Measurements from ENCODE around the gene C22orf31. TPM values are rescaled to one million over a fixed set of nuclear protein-coding genes. Genes with fewer than 3 reads are reported as not detected.
"Not testable (repeated sequence)": the region's sequence is repeated elsewhere in the genome, so short reads cannot be mapped to it uniquely, and the experiment has no call there.

Gene C22orf31
- total RNA-seq, 1 experiment from 2014 or later = not detected

- DNase-seq (ENCODE audit: low read depth) = no peak
Measured at GRCh38 chr22:29055192-29055830, 6.3 kb downstream of the C22orf31 start.

DNA sequence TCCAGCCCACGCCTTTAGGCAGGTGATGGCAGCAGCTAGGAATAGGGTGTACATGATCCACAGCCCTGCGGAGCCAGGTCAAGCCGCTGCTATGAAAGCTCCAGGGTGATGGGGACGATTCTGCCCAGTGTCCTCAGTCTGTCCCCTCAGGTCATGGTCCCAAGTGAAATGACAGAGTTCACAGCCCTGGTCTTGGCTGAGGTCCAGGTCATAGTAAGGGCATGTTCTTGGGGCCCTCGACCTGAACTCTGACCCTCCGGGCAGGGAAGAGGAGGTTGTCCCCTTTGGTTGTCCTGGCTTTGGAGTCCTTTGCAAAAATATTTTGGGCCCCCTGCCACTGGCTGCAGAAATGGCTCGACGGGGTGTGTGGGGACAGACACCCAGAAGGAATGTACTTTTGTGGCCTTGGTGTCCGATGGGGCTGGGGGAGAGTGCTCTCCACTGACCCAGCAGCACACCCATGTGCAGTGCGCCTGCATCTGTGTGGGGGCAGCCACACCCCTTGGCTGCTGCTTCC lies 7.3 kb downstream of the C22orf31 start:
- no peak for DNase-seq (ENCODE audit: low read depth)

DNA sequence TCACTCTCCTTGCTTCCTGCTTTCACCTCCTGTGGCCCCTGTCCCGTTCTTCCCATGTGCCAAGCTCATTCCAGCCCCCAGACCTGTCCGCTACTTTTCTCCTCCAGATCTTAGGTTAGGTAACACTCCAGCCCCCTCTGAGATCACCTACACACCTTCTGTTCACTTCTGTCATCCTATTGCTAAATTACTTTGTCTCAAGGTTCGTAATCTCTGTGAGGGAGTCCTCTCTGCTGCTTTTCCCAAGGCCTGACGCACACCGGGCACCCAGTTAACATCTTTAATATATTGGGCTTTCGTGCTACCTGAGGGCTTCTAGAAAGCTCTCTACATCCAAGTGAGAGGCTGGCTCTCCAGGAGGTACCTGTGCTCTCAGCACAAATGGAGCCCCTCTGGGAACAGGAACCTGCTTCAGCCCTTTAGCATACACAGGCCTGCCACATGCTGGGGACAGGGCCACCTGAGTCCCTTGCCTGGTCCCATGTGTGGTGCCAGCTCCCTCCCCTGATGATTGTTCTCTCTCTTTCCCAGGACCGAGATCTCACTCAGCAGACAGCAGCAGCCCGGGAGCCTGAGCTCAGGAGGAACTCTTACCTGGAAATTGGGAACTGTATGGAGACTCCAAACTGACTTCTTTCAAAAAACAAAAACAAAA lies 8.5 kb downstream of the C22orf31 start:
- DNase-seq (ENCODE audit: low read depth) = no peak

GRCh38 chr22:29050457-29050856 lies 11.2 kb downstream of the C22orf31 start:
- no peak for DNase-seq (ENCODE audit: low read depth)

DNA sequence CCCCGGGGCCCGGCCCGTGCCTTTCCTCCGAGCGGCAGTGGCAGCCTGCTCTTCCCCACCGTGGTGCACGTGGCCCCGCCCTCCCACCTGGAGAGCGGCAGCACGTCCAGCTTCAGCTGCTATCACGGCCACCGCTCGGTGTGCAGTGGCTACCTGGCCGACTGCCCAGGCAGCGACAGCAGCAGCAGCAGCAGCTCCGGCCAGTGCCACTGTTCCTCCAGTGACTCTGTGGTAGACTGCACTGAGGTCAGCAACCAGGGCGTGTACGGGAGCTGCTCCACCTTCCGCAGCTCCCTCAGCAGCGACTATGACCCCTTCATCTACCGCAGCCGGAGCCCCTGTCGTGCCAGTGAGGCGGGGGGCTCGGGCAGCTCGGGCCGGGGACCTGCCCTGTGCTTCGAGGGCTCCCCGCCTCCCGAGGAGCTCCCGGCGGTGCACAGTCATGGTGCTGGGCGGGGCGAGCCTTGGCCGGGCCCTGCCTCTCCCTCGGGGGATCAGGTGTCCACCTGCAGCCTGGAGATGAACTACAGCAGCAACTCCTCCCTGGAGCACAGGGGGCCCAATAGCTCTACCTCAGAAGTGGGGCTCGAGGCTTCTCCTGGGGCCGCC lies 11.9 kb downstream of the C22orf31 start:
- no peak for DNase-seq (ENCODE audit: low read depth)

- DNase-seq (ENCODE audit: low read depth) = no peak
Measured at GRCh38 chr22:29048822-29049654, 12.6 kb downstream of the C22orf31 start.

GRCh38 chr22:29044657-29045176 lies 16.9 kb downstream of the C22orf31 start:
- DNase-seq (ENCODE audit: low read depth) = peak; percentile 85

DNA sequence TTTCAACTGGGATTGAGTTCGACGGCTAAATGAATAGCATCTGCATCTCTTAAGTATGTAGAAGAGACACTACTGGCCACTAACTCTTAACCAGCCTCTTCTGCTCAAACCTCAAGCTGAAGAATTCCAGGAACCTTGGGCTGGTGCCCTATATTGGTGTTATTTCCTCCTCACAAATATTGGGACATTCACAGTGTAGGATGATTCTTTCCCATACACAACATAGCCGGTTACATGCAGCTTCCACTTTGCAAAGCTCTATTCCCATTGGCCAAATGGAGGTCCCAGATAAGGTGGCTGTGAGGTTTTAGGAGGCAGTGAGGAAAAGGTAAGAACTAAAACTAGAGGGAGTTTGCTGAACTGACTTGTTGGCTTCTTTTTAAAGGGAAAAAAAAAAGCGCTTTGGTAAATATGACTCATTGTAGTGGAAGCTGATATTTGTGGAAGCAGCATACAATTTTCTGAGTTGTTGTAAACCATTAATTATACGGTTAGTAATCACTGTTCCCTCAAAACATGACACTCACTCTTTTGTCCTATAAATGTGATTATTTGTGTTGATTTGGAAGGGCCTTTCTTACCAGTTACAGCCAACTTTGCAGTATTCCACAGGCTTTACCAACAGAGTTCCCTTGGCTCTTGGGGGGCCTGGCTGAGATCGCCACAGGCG lies 17.6 kb downstream of the C22orf31 start:
- DNase-seq (ENCODE audit: low read depth) = peak; percentile 65

DNA sequence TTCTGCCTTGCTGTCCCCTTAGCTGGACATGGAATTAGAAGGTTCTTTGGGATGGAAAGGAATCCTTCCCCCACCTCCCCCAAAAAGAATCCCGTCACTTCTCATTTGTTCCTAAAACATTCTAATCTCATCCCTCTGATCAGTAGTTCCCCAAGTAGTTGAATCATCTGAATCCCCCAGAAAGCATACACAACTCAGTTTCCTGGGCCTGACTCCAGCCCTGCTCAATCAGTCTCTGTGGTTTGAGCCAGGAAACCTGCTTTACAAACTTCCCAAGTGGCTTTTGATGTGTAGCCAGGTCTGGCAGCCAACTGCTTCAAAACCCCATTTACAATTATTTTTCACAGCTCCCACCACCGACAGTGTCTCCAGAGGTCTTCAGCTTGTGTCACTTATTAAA lies 20.2 kb downstream of the C22orf31 start:
- DNase-seq (ENCODE audit: low read depth) = peak; percentile 69

DNA sequence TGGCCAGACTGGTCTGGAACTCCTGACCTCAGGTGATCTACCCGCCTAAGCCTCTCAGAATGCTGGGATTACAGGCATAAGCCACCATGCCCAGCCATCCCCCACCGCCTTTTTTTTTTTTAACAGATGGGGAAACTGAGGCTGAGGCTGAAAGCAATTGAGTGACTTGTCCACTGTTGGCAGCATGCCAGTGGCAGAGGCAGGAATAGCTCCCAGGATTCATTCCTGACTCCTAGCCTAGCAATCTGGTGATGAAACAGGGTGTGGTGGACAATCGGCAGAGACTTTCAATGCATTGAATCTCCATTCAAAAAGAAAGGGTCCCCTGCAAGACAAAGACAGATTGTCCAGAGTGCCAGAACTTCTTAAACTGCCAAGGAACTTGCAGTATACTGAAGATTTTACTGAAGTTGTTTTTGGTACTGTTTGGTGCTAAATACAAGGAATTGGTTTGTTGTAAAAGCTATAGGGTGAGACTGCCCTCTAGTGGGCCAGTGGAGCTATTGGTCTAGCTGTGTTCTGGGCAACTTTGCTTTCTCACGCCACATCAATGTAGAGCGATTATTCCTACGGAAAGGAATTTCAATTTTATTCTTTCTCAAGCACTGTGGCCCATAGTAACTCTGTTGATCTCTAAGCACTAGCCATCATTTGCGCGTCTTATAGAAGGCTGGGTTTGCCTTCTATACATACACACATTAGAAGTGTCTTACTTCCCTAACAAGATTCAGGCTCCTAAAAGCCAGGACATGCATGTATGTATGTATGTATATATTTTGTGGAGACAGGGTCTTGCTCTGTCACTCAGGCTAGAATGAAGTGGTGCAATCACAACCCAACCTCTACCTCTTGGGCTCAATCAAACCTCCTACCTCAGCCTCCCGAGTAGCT lies 21.0 kb downstream of the C22orf31 start:
- DNase-seq (ENCODE audit: low read depth) = peak; percentile 76

DNA sequence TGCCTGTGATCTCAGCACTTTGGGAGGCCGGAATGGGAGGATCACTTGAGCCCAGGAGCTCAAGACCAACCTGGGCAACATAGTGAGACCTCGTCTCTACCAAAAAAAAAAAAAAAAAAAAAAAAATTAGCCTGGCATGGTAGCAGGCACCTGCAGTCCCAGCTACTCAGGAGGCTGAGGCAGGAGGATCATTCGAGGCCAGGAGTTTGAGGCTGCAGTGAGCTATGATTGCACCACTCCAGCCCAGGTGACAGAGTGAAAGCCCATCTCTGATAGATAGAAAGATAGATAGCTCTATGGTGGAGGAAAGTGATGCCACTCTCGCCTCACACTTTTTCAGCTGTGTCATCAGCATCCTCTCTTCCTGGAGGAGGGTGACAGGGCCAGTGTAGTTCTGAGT lies 21.9 kb downstream of the C22orf31 start:
- not testable (repeated sequence) for DNase-seq (ENCODE audit: low read depth)

- no peak for DNase-seq (ENCODE audit: low read depth)
Measured at GRCh38 chr22:29039148-29039547, 22.5 kb downstream of the C22orf31 start.

DNA sequence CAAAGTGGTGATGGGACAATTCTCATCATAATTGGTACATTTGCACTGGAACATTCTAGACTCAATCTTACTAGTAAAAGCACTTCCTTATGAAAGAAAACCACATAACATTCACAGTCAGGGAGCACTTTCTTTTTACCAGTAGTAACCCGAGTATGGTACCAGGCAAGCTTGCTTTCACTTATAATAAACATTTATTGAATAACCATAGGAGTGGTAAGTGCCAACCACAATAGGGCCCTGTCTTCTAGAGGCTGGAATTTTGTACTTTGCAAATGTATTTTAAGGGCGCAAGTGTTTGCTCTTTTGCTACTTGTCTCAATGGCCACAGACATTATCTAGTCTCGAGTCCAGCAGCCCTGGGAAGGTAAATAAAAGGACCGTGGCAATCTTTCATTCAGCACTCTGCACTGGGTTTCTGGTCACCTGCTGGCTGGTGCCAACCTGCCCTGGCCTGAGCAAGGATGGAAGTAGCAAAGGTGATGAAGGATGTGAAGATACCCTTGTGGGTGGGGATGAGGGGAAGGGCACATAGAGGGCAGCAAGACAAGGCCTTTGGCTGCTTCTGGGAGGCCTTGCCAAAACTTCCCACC lies 24.2 kb downstream of the C22orf31 start:
- no peak for DNase-seq (ENCODE audit: low read depth)

- peak; percentile 49 for DNase-seq (ENCODE audit: low read depth)
Measured at GRCh38 chr22:29032584-29032983, 29.0 kb downstream of the C22orf31 start.

GRCh38 chr22:29032014-29032475 lies 29.6 kb downstream of the C22orf31 start:
- peak; percentile 10 for DNase-seq (ENCODE audit: low read depth)

- peak; percentile 98 for DNase-seq (ENCODE audit: low read depth)
Measured at GRCh38 chr22:29031227-29032011, 30.2 kb downstream of the C22orf31 start.

DNA sequence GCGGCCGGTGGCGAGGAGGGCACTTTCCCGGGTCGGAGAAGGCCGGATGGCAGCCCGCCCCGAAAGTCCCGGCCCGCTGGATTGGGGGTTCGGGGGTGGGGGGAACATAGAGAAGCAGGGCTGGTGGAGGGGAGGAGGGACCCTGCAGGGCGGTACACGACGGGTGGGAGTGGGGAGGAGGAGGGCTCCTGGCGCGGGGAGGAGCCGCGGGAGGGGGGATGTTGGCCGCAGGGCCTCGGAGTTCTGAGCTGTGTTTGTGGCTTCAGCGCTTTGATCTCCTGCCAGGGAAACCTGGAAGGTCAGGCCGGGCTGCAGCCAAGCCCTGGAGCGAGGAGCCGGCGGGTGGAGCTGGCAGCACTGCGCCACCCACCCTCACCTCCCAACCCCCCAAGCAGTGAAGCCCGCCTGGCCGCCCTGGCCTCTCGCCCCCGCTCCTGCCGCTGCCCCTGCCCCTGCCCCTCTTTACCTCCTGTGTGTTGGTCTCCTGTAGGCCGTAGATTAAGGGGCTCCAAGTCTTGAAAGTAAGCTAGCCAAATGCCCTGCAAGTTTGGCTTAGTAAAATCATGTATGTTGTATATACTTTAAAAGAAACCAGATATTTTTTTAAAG lies 30.9 kb downstream of the C22orf31 start:
- DNase-seq (ENCODE audit: low read depth) = peak; percentile 91

GRCh38 chr22:29030016-29030617 lies 31.5 kb downstream of the C22orf31 start:
- peak; percentile 62 for DNase-seq (ENCODE audit: low read depth)

All from RPMI7951 (cell line).